ENCODE measurements around the gene SLC22A3.

The SLC22A3 gene

GRCh38 chr6:160353950-160354496, 5.8 kb downstream of the SLC22A3 start:
- TF ChIP-seq ZNF384 (IDR thresholded peaks at IDR 0.05), result no peak
- TF ChIP-seq TARDBP (IDR thresholded peaks at IDR 0.05), result no peak
- TF ChIP-seq ELF4 (IDR thresholded peaks at IDR 0.05), result no peak
- TF ChIP-seq LEF1 (IDR thresholded peaks at IDR 0.05; ENCODE audit: borderline replicate concordance), result no peak
- no peak for DNase-seq (ENCODE audit: extremely low spot score)
- POLR2A ChIA-PET, result no interaction called here
- CTCF ChIA-PET, result no interaction called here

GRCh38 chr6:160355001-160355400, 6.8 kb downstream of the SLC22A3 start:
- POLR2A ChIA-PET, result no interaction called here
- DNase-seq (ENCODE audit: extremely low spot score), result no peak
- CTCF ChIA-PET, result no interaction called here
- no peak for TF ChIP-seq L3MBTL2 (conservative IDR thresholded peaks at IDR 0.05)
- no peak for TF ChIP-seq FOXA1 (IDR thresholded peaks at IDR 0.05)
- TF ChIP-seq BHLHE40 (IDR thresholded peaks at IDR 0.05; ENCODE audit: borderline replicate concordance), result no peak
- no peak for TF ChIP-seq HDGF (IDR thresholded peaks at IDR 0.05; ENCODE audit: borderline replicate concordance)
- TF ChIP-seq FOXM1 (IDR thresholded peaks at IDR 0.05; ENCODE audit: borderline replicate concordance), result no peak

GRCh38 chr6:160356074-160356744, 8.0 kb downstream of the SLC22A3 start:
- POLR2A ChIA-PET, result no interaction called here
- no peak for DNase-seq (ENCODE audit: extremely low spot score)
- no peak for TF ChIP-seq FOXA1 (IDR thresholded peaks at IDR 0.05)
- no peak for TF ChIP-seq FOXM1 (IDR thresholded peaks at IDR 0.05; ENCODE audit: borderline replicate concordance)
- TF ChIP-seq FOXK2 (IDR thresholded peaks at IDR 0.05), result no peak
- CTCF ChIA-PET, result no interaction called here

- TF ChIP-seq ZNF384 (IDR thresholded peaks at IDR 0.05), result no peak
- ChIA-PET POLR2A (no interaction called here), CTCF (interaction anchor here (0.6 kb wide), 1 partner anchor 560 kb away, joined by 3 read pairs; no protein-coding TSS in a partner anchor)
- DNase-seq (ENCODE audit: extremely low spot score), result no peak
These were observed 8.9 kb downstream of the SLC22A3 start for GRCh38 chr6:160357088-160357487.

DNA sequence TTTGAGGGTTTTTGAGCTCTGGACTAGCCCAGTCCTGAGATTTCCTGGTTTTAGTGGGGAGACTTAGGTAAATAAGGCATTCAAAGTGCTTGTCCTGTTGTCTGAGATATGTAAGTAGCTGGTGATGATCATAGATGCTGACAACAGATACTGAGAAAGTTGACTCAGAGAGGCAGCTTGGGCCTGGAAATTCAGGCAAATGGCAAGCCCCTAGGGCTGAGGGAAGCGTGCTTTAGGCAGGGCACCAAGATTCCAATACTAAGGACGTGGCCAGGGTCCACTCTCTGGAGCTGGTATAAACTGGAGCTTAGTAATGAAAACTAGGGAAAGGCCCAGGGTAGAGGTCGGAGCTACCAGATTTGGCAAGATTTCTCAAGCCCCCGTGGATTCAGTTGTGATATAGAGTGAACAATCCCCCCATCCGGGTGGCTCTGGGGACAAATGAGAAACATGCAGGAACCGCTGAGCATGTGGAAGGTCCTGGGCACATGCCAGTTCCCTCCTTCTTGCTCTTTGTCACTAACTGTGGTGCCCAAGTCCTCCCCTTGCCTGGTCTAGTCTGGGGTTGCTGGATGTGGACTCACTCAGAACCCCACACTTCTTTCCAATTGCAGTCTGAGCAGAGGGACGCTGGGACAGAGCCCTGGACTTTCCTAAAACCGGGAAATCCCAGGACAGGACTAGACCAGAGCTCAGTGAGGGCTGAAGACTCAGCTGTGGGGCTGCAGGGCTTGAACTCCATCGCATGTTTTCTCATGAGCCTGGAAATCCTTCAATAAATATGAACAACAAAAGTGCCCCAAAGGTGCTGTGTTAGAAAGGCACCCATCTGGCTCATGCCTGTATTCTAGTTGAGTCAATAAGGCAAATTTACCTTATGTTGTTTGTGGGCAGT, 10.3 kb downstream of the SLC22A3 start:
- DNase-seq (ENCODE audit: extremely low spot score), result no peak
- CTCF ChIA-PET, result no interaction called here
- no peak for TF ChIP-seq ELF4 (IDR thresholded peaks at IDR 0.05)
- no peak for TF ChIP-seq NFRKB (IDR thresholded peaks at IDR 0.05)
- TF ChIP-seq SP1 (IDR thresholded peaks at IDR 0.05), result no peak
- POLR2A ChIA-PET, result no interaction called here

GRCh38 chr6:160360955-160361354, 12.8 kb downstream of the SLC22A3 start:
- TF ChIP-seq PKNOX1 (IDR thresholded peaks at IDR 0.05), result no peak
- no peak for TF ChIP-seq BHLHE40 (IDR thresholded peaks at IDR 0.05; ENCODE audit: borderline replicate concordance)
- no peak for TF ChIP-seq ELF4 (IDR thresholded peaks at IDR 0.05)
- no peak for DNase-seq (ENCODE audit: extremely low spot score)
- CTCF ChIA-PET, result no interaction called here
- POLR2A ChIA-PET, result no interaction called here

DNA sequence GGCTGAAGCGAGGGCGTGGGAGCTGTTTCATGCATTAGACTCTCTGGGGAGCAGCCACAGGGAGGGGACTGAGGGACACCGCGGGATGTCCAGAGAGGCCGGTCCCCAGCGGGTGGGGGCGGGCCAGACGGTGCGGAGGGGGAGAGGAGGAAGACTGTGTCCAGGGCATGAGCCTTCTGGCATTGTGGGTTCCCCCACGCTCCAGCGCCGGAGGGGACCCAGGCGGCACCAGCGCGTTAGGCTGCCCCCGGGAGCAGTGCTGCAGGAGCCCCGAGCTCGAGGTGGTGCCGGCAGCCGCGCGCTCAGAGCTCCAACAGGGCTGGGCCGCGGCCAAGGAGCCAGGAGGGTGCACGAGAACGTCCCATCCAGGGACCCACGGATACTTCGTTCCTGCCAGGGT, 14.4 kb downstream of the SLC22A3 start:
- ChIA-PET POLR2A (no interaction called here), CTCF (no interaction called here)
- no peak for DNase-seq (ENCODE audit: extremely low spot score)
- TF ChIP-seq L3MBTL2 (conservative IDR thresholded peaks at IDR 0.05) (no peak), TARDBP (IDR thresholded peaks at IDR 0.05) (no peak), SUZ12 (IDR thresholded peaks at IDR 0.05) (no peak), BHLHE40 (IDR thresholded peaks at IDR 0.05; ENCODE audit: borderline replicate concordance) (no peak), PKNOX1 (IDR thresholded peaks at IDR 0.05) (no peak), ZNF384 (IDR thresholded peaks at IDR 0.05) (no peak), FOXM1 (IDR thresholded peaks at IDR 0.05; ENCODE audit: borderline replicate concordance) (no peak), HDGF (IDR thresholded peaks at IDR 0.05; ENCODE audit: borderline replicate concordance) (no peak), ELF4 (IDR thresholded peaks at IDR 0.05) (no peak), FOXK2 (IDR thresholded peaks at IDR 0.05) (no peak), SP1 (IDR thresholded peaks at IDR 0.05) (no peak), NFRKB (IDR thresholded peaks at IDR 0.05) (no peak), LEF1 (IDR thresholded peaks at IDR 0.05; ENCODE audit: borderline replicate concordance) (no peak), FOXA1 (IDR thresholded peaks at IDR 0.05) (no peak), ARNT (IDR thresholded peaks at IDR 0.05) (no peak), CTBP1 (IDR thresholded peaks at IDR 0.05; ENCODE audit: borderline replicate concordance) (no peak)
